ENCODE measurements around the gene SPATA9. TPM values are rescaled to one million over a fixed set of nuclear protein-coding genes. Genes with fewer than 3 reads are reported as not detected.
"Not testable (repeated sequence)": the region's sequence is repeated elsewhere in the genome, so short reads cannot be mapped to it uniquely, and the experiment has no call there.

SPATA9 gene
- total RNA-seq, 1 donor from 2014 or later: not detected

- H3K36me3 ChIP-seq: no peaks in the 10 kb centered on the region
- H3K4me1 ChIP-seq: no peaks in the 10 kb centered on the region
- intact Hi-C loops (cut with DNase I): no loop called here
- H3K9me3 ChIP-seq: no peaks in the 10 kb centered on the region
- H3K27ac ChIP-seq: no peak overlapping the region
- no peaks in the 10 kb centered on the region for H3K27me3 ChIP-seq
- no peak for TF ChIP-seq CTCF (IDR thresholded peaks at IDR 0.05)
- DNase-seq (ENCODE audit: low spot score in 2 of 2): no peak
- no peak overlapping the region for H3K4me3 ChIP-seq
Observed at GRCh38 chr5:95713960-95714710, 31.3 kb upstream of the SPATA9 start.

GRCh38 chr5:95713246-95713645, 30.5 kb upstream of the SPATA9 start:
- H3K36me3 ChIP-seq; intact Hi-C loops (cut with DNase I): not testable (repeated sequence)

GRCh38 chr5:95712347-95712958, 29.7 kb upstream of the SPATA9 start:
- no peaks in the 10 kb centered on the region for H3K36me3 ChIP-seq
- intact Hi-C loops (cut with DNase I): no loop called here
- no peaks in the 10 kb centered on the region for H3K9me3 ChIP-seq
- DNase-seq (ENCODE audit: low spot score in 2 of 2): no peak
- no peaks in the 10 kb centered on the region for H3K4me1 ChIP-seq
- TF ChIP-seq CTCF (IDR thresholded peaks at IDR 0.05): no peak
- H3K4me3 ChIP-seq: no peak overlapping the region
- no peaks in the 10 kb centered on the region for H3K27me3 ChIP-seq
- H3K27ac ChIP-seq: no peak overlapping the region

More at GRCh38 chr5:95713246-95713645, 30.5 kb upstream of the SPATA9 start:
- H3K4me1 ChIP-seq; H3K27ac ChIP-seq; DNase-seq (ENCODE audit: low spot score in 2 of 2); H3K4me3 ChIP-seq; H3K9me3 ChIP-seq; H3K27me3 ChIP-seq: not testable (repeated sequence)

- DNase-seq (ENCODE audit: low spot score in 2 of 2): no peak
- no peaks in the 10 kb centered on the region for H3K4me1 ChIP-seq
- H3K4me3 ChIP-seq: no peak overlapping the region
- no peaks in the 10 kb centered on the region for H3K27me3 ChIP-seq
- H3K9me3 ChIP-seq: no peaks in the 10 kb centered on the region
- no peak overlapping the region for H3K27ac ChIP-seq
- no peaks in the 10 kb centered on the region for H3K36me3 ChIP-seq
- no peak for TF ChIP-seq CTCF (IDR thresholded peaks at IDR 0.05)
- intact Hi-C loops (cut with DNase I): no loop called here
Observed at GRCh38 chr5:95711501-95712346, 28.9 kb upstream of the SPATA9 start.

GRCh38 chr5:95710651-95711500, 28.1 kb upstream of the SPATA9 start:
- DNase-seq (ENCODE audit: low spot score in 2 of 2); H3K36me3 ChIP-seq; H3K27ac ChIP-seq; H3K27me3 ChIP-seq; H3K4me3 ChIP-seq; H3K9me3 ChIP-seq; H3K4me1 ChIP-seq; intact Hi-C loops (cut with DNase I): not testable (repeated sequence)

GRCh38 chr5:95709967-95710650, 27.3 kb upstream of the SPATA9 start:
- DNase-seq (ENCODE audit: low spot score in 2 of 2): no peak
- intact Hi-C loops (cut with DNase I): no loop called here

More at GRCh38 chr5:95709967-95710650, 27.3 kb upstream of the SPATA9 start:
- no peaks in the 10 kb centered on the region for H3K4me1 ChIP-seq
- no peak for TF ChIP-seq CTCF (IDR thresholded peaks at IDR 0.05)
- no peaks in the 10 kb centered on the region for H3K27me3 ChIP-seq
- no peak overlapping the region for H3K4me3 ChIP-seq
- no peak overlapping the region for H3K27ac ChIP-seq
- no peaks in the 10 kb centered on the region for H3K36me3 ChIP-seq
- no peaks in the 10 kb centered on the region for H3K9me3 ChIP-seq
